ENCODE results near the gene GPR42. TPM values are rescaled to one million over a fixed set of nuclear protein-coding genes. Genes with fewer than 3 reads are reported as not detected.

Gene GPR42
- total and polyA plus RNA-seq, 10 of the 15 experiments (the other 5 are each of a cell fraction or from before 2014, with no cell fraction given) = 0.13 TPM; not detected in 9

GRCh38 chr19:35395382-35396199 is 24.7 kb downstream of the GPR42 start (continued):
- no peak for TF ChIP-seq SPI1 (IDR thresholded peaks at IDR 0.05; ENCODE audit: borderline replicate concordance, insufficient read depth, low read depth, low read length)
- no peak for TF ChIP-seq ZZZ3 (IDR thresholded peaks at IDR 0.05; ENCODE audit: control insufficient read depth, insufficient read length, low read depth)
- TF ChIP-seq USF1 (IDR thresholded peaks at IDR 0.05; ENCODE audit: borderline replicate concordance, extremely low read length, insufficient read depth, low read depth, low read length) = no peak
- no peak for TF ChIP-seq CBX3 (IDR thresholded peaks at IDR 0.05; ENCODE audit: borderline replicate concordance, low read depth)
- TF ChIP-seq SMAD5 (IDR thresholded peaks at IDR 0.05; ENCODE audit: low read depth) = no peak
- no peak for TF ChIP-seq E2F8 (IDR thresholded peaks at IDR 0.05; ENCODE audit: low read depth, partially characterized antibody)
- no peak for TF ChIP-seq GATAD2B (conservative IDR thresholded peaks at IDR 0.05; ENCODE audit: low read depth)
- no peak for TF ChIP-seq SMAD1 (IDR thresholded peaks at IDR 0.05; ENCODE audit: low read depth, partially characterized antibody)
- TF ChIP-seq SUZ12 (IDR thresholded peaks at IDR 0.05; ENCODE audit: unreplicated experiment) = no peak

Data from GM12878 (cell line).